Keratinocyte (primary cell): ENCODE results near the gene SMARCAL1.

Experiments used
- EZH2 ChIP-seq: IDR thresholded peaks from one replicate; pipeline ENCODE4 v1.6.1; 2012; ENCODE audit warnings: inconsistent platforms, mild to moderate bottlenecking, low read length, moderate library complexity
- TF ChIP-seq, protein P1 (sequence below), 3 experiments: IDR thresholded peaks in 1 of 3; conservative IDR thresholded peaks in 1 of 3; optimal IDR thresholded peaks in 1 of 3; 2 replicates in 2 of 3; 3 replicates in 1 of 3; pipeline versions ENCODE3 to v1.5.1; 2011; ENCODE audit warnings: low read length in 3 of 3, mild to moderate bottlenecking in 3 of 3, moderate library complexity in 2 of 3, control low read depth in 1 of 3, inconsistent platforms in 1 of 3; ENCODE audit not compliant: insufficient read depth in 2 of 3; ENCODE audit errors: extremely low read depth in 1 of 3

DNA sequence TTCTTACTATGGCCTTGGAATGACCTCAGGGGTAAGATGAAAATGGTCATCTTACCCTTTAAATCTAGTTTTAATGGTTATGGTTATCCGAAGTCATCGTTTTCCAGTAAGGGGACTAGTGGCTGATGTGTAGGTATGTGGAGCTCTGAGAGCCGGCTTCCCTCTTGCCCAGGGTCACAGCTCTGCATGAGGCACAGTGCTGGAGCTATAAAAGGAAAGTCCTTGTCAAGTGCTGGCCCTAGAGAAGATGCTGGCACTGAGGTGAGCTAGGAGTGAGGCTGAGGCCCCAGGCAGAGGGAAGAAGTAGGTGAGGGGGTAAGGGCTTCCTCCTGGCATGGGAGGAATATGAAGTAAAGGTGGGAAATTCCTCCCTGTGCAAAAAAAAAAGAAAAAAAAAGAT lies 35.0 kb downstream of the SMARCAL1 start:
- no peak for TF ChIP-seq EZH2
- TF ChIP-seq, protein P1, sequence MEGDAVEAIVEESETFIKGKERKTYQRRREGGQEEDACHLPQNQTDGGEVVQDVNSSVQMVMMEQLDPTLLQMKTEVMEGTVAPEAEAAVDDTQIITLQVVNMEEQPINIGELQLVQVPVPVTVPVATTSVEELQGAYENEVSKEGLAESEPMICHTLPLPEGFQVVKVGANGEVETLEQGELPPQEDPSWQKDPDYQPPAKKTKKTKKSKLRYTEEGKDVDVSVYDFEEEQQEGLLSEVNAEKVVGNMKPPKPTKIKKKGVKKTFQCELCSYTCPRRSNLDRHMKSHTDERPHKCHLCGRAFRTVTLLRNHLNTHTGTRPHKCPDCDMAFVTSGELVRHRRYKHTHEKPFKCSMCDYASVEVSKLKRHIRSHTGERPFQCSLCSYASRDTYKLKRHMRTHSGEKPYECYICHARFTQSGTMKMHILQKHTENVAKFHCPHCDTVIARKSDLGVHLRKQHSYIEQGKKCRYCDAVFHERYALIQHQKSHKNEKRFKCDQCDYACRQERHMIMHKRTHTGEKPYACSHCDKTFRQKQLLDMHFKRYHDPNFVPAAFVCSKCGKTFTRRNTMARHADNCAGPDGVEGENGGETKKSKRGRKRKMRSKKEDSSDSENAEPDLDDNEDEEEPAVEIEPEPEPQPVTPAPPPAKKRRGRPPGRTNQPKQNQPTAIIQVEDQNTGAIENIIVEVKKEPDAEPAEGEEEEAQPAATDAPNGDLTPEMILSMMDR (optimal IDR thresholded peaks at IDR 0.05 in 1 of 3, IDR thresholded peaks at IDR 0.05 in 1 of 3, conservative IDR thresholded peaks at IDR 0.05 in 1 of 3; ENCODE audit: extremely low read depth in 1 of 3, insufficient read depth in 2 of 3, low read length in 3 of 3): no peak
